GM18508 (cell line): ENCODE measurements around the gene ATAD1.

ENCODE experiments used
- ATAC-seq: cut with Tn5 transposase; IDR thresholded peaks from one replicate; pipeline ENCODE4 v1.9.1; 2021; ENCODE audit warnings: moderate number of reproducible peaks; ENCODE audit not compliant: insufficient read depth, unreplicated experiment

The ATAD1 gene

GRCh38 chr10:87724789-87725188, 93.2 kb downstream of the ATAD1 start:
- ATAC-seq, result no peak

GRCh38 chr10:87723500-87723899, 94.5 kb downstream of the ATAD1 start:
- ATAC-seq, result no peak

DNA sequence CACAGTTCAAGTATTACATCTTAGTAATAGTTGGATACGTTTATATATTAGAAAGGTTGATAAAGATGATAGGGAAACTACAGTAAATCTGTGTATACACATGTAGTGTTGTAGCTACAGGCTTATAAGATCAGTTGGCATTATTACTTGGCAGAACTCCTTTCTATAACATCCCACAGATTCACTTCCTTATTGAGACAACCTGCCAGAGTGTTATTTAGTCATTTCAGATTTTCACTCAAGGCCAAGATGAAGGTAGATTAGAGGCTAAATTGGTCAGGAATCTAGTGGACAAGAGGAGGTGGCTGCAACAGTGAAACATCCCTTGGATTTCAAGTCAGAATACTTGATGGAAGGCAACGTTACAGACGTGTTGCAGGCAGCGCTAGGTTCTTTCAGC, 95.3 kb downstream of the ATAD1 start:
- no peak for ATAC-seq

DNA sequence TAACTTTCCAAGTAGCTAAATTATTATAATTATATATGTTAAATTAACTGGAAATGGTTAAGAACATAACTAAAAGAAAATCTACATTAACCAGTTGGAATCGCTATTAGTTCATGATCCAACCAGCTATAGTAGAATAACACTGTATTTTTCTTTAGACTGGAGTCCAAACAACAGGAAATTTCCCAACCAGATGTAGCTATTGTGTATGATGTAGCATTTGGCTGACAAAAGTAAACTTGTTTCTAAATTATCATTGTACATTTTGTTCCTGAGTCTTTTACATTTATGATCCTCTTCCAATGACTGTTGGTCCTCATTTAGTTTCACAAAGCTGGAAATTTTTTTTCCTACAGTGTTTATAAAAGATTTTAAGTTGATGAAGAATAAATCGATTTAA, 96.2 kb downstream of the ATAD1 start:
- ATAC-seq, result no peak

DNA sequence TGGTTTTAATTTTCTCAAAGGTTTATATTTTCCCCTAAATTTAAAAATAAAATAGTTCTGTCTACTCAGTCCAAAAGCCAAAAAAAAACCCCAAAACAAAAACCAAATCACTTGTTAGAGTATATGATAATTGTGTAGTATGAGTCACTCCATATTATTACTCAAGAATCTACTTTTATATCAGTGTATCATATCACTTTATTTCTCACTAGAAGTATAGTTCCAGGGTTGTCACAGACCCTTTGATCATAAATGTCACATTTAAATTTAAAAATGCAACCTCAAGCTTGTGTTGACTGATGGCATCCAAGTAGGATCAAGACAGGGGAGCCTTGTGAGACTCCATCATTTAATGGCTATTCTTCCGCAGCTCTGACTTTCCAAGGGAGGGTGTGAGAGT, 97.4 kb downstream of the ATAD1 start:
- no peak for ATAC-seq

DNA sequence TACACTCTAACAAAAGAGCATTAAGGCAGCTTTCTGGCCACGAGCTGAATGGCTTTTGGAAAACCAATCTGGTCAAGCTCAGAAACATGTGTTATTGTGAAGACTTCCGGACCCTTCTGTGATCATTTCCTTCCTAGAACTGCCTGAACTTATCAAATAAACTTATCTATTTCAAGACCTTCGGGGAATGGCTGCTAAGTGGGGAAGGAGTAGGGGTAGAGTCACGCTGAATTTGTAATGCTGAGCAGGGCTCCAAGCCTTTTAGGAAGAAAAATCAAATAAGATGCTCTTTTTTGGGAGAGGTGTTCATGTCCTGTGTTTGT, 101.7 kb downstream of the ATAD1 start:
- ATAC-seq, result no peak

DNA sequence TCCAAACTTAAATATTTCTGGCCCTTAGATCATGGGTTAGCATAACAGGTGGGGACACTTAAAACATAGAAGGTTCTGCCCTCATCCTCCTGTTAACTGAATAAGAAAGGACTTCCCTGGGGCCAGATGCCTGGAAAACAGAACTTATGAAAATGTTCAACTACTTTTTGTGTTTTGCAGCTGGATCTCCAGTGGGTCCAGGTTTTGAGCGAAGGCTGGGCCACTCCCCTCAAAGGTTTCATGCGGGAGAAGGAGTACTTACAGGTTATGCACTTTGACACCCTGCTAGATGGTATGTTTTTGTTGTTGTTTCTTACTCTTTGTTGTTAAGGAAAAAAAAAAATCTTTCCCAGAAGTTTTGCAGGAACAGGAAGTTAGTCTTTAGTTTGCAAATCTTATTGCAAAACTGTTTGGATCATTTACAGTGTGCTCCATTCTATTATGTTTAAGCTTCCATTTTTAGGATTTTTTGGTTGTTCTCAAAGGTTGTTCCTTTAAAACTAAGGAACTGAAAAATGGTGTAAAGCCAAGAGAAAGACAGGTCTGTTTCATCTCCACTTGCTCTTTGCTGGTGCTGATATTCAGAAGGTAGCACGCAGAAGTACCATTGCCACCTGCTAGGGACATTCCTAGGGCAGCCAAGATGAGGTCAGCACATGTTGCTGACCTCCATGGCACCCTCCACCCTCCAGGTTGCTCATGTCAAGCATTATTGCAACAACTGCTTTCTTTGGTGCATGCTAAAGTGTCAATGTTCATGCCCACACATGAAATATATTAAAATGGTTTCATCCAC, 102.3 kb downstream of the ATAD1 start:
- no peak for ATAC-seq

GRCh38 chr10:87713707-87714106, 104.3 kb downstream of the ATAD1 start:
- ATAC-seq, result no peak

GRCh38 chr10:87712913-87713616, 105.0 kb downstream of the ATAD1 start:
- ATAC-seq, result no peak

- no peak for ATAC-seq
Measured at GRCh38 chr10:87707254-87707653, 110.8 kb downstream of the ATAD1 start.

- ATAC-seq, result no peak
Measured at GRCh38 chr10:87706731-87707130, 111.3 kb downstream of the ATAD1 start.

DNA sequence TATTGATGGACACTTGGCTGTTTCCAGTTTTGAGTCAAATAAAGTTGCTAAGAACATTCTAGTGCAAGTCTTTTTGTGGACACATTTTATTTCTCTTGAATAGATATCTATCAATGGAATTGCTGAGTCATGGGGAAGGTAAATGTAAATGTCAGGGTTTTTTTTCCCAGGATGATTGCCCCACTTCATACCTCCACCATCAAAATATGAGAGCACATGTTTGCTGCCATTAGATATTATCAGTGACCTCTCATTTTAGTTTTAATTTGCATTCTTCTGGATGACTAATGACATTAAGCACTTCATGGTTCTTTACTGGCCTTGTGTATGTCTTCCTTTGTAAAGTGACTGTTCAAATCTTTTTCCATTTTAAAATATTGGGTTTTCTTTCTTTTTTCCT, 112.7 kb downstream of the ATAD1 start:
- no peak for ATAC-seq

- no peak for ATAC-seq
Measured at GRCh38 chr10:87703771-87704170, 114.3 kb downstream of the ATAD1 start.

DNA sequence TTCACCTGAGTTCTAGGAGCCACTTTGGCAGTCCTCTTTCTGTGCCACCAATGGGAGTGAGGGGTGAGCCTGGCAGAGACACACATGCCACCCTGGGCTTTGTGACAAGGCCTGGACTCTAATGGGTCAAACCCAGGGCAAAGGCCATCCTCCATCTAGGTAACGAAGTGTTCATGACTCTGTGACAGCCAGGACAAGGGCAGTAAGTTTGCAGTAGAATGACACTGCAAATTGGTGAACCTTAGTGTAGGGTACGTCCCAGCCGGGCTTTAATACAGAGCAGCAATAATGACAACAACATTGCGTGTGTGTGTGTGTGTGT, 115.1 kb downstream of the ATAD1 start:
- ATAC-seq, result no peak

DNA sequence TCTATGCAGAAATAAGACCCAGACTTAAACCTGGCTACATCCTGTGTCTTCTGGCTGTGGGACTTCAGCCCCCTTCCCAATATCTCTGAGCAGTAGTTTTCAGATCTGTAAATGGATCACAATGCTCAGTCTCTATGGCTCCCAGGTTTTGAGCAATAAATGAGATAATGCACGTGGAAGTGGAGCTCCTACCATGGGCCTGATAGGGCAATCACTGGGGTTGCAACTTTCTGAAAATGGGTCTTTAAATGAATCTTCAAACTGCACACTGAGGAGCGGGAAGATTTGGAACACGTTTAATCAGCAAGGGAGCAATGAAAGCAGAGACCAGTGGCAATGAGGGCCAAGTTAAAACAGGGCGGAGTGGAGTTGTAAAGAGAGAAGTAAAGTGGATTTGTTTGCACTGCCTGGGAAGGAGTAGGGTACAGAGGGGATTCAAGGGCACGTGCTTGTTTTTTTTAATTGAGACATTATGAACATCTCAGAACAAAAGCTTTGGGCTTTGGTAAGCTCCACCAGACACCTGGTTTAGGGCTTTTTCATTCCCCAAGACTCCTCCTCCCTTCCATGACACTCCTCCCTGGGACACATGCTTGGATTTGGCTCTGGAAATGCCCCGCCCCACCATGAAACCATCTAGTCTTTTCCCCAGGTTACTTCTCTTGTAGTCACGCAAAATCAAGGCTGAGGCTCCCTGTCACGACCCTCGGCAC, 115.6 kb downstream of the ATAD1 start:
- no peak for ATAC-seq
